22Rv1 (cell line): ENCODE results near the gene EVPLL.
"Not testable (repeated sequence)": the region's sequence is repeated elsewhere in the genome, so short reads cannot be mapped to it uniquely, and the experiment has no call there.

Experiments used
- H3K27ac ChIP-seq: fragments of 450-650 bp; 2 replicates; pipeline ENCODE4 v1.5.1; 2017
- ZFX ChIP-seq: fragments of 450-650 bp; IDR thresholded peaks from 2 replicates; pipeline ENCODE4 v1.6.1; 2017; ENCODE audit warnings: antibody characterized with exemption, borderline replicate concordance
- TF ChIP-seq, protein P1 (sequence below): fragments of 450-650 bp; IDR thresholded peaks from 2 replicates; pipeline ENCODE4 v1.5.1; 2017; ENCODE audit warnings: mild to moderate bottlenecking

EVPLL gene

GRCh38 chr17:18364166-18364565 is 13.4 kb upstream of the EVPLL start:
- TF ChIP-seq, protein P1, sequence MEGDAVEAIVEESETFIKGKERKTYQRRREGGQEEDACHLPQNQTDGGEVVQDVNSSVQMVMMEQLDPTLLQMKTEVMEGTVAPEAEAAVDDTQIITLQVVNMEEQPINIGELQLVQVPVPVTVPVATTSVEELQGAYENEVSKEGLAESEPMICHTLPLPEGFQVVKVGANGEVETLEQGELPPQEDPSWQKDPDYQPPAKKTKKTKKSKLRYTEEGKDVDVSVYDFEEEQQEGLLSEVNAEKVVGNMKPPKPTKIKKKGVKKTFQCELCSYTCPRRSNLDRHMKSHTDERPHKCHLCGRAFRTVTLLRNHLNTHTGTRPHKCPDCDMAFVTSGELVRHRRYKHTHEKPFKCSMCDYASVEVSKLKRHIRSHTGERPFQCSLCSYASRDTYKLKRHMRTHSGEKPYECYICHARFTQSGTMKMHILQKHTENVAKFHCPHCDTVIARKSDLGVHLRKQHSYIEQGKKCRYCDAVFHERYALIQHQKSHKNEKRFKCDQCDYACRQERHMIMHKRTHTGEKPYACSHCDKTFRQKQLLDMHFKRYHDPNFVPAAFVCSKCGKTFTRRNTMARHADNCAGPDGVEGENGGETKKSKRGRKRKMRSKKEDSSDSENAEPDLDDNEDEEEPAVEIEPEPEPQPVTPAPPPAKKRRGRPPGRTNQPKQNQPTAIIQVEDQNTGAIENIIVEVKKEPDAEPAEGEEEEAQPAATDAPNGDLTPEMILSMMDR = no peak
- no peak for TF ChIP-seq ZFX

GRCh38 chr17:18368946-18369345 is 8.6 kb upstream of the EVPLL start:
- H3K27ac ChIP-seq = no peak overlapping the region
- TF ChIP-seq, protein P1 = no peak
- no peak for TF ChIP-seq ZFX

More at GRCh38 chr17:18364166-18364565, 13.4 kb upstream of the EVPLL start:
- H3K27ac ChIP-seq = no peak overlapping the region

DNA sequence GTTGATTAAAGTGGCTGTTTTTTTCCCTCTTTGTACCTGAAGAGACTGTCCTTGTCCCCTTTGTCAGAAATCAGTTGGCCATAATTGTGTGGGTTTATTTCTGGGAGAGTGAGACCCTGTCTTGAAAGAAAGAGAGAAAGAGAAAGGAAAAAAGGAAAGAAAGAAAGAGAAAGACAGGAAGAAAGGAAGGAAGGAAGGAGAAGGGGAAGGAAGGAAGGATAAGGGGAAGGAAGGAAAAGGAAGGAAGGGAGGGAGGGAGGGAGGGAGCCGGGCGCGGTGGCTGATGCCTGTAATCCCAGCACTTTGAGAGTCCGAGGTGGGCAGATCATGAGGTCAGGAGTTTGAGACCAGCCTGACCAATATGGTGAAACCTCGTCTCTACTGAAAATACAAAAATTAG is 6.8 kb upstream of the EVPLL start:
- H3K27ac ChIP-seq = no peak overlapping the region
- TF ChIP-seq ZFX = no peak
- TF ChIP-seq, protein P1 = no peak

GRCh38 chr17:18371455-18371854 is 6.1 kb upstream of the EVPLL start:
- TF ChIP-seq, protein P1 = no peak
- no peak for TF ChIP-seq ZFX
- no peak overlapping the region for H3K27ac ChIP-seq

DNA sequence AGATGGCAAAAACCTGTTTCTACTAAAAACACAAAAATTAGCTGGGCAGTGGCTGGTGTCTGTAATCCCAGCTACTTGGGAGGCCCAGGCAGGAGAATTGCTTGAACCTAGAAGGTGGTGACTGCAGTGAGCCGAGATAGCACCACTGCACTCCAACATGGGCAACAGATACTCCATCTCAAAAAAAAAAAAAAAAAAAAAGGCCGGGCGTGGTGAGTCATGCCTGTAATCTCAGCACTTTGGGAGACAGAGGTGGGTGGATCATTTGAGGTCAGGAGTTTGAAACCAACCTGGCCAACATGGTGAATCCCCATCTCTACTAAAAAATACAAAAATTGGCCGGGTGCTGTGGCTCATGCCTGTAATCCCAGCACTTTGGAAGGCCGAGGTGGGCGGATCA is 4.4 kb upstream of the EVPLL start:
- H3K27ac ChIP-seq = not testable (repeated sequence)

GRCh38 chr17:18374216-18374615 is 3.4 kb upstream of the EVPLL start:
- no peak overlapping the region for H3K27ac ChIP-seq
- TF ChIP-seq, protein P1 = no peak
- TF ChIP-seq ZFX = no peak

- no peak for TF ChIP-seq ZFX
- TF ChIP-seq, protein P1 = no peak
Observed at GRCh38 chr17:18378205-18378505, 577 bp downstream of the EVPLL start.

GRCh38 chr17:18378614-18379013 is 1.0 kb downstream of the EVPLL start:
- H3K27ac ChIP-seq = not testable (repeated sequence)

More at GRCh38 chr17:18378205-18378505, 577 bp downstream of the EVPLL start:
- no peak overlapping the region for H3K27ac ChIP-seq
